HG03095 (cell line): ENCODE data around the gene R3HDM4.
A peak's percentile ranks its signal among the peaks of the same experiment; 100 is the strongest.

ENCODE experiments used
- ATAC-seq: cut with Tn5 transposase; IDR thresholded peaks from one replicate; pipeline ENCODE4 v1.9.1; 2021; ENCODE audit warnings: moderate library complexity; ENCODE audit not compliant: unreplicated experiment

The R3HDM4 gene

GRCh38 chr19:947707-948539, 34.9 kb upstream of the R3HDM4 start:
- ATAC-seq: peak; percentile 44

- no peak for ATAC-seq
These were observed 34.2 kb upstream of the R3HDM4 start for GRCh38 chr19:947090-947706.

GRCh38 chr19:945401-946252, 32.6 kb upstream of the R3HDM4 start:
- ATAC-seq: no peak

GRCh38 chr19:944663-945241, 31.7 kb upstream of the R3HDM4 start:
- ATAC-seq: no peak

GRCh38 chr19:944171-944567, 31.1 kb upstream of the R3HDM4 start:
- no peak for ATAC-seq

- ATAC-seq: no peak
These were observed 30.6 kb upstream of the R3HDM4 start for GRCh38 chr19:943551-944170.

GRCh38 chr19:942133-942645, 29.2 kb upstream of the R3HDM4 start:
- ATAC-seq: no peak

- ATAC-seq: no peak
These were observed 28.5 kb upstream of the R3HDM4 start for GRCh38 chr19:941292-942132.

GRCh38 chr19:940591-941291, 27.7 kb upstream of the R3HDM4 start:
- ATAC-seq: no peak

GRCh38 chr19:939922-940321, 26.9 kb upstream of the R3HDM4 start:
- no peak for ATAC-seq

- ATAC-seq: no peak
These were observed 26.4 kb upstream of the R3HDM4 start for GRCh38 chr19:939439-939838.

GRCh38 chr19:938233-938923, 25.4 kb upstream of the R3HDM4 start:
- ATAC-seq: no peak

- ATAC-seq: no peak
These were observed 24.3 kb upstream of the R3HDM4 start for GRCh38 chr19:937259-937694.

GRCh38 chr19:936175-936546, 23.1 kb upstream of the R3HDM4 start:
- no peak for ATAC-seq

- ATAC-seq: no peak
These were observed 22.0 kb upstream of the R3HDM4 start for GRCh38 chr19:934865-935479.

GRCh38 chr19:934197-934840, 21.3 kb upstream of the R3HDM4 start:
- ATAC-seq: no peak

- no peak for ATAC-seq
These were observed 20.5 kb upstream of the R3HDM4 start for GRCh38 chr19:933553-933882.
